ENCODE measurements around the gene CASD1.

DNA sequence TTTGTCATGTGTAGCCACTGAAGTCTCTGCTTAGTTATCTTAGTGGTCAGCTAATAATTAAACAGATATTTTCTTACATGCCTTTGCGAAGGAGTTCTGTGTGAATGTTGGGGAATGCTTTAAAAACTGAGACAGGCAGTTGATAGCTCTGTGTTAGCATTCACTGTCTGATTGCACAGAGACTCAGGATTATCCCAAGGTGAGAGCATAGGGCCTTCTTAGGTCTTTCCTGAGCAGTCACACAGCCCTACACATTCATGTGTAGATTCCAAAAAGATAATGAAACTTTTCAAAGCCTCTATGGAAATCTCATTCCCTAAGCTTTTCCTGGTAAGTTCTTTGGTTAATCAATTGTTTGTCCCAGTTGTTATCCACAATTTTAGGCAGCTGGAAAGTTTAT, 67.7 kb downstream of the CASD1 start:
- TF ChIP-seq EZH2 (IDR thresholded peaks at IDR 0.05; ENCODE audit: low read depth, unreplicated experiment) (no peak), NANOG (IDR thresholded peaks at IDR 0.05; ENCODE audit: borderline replicate concordance) (no peak), POLR2AphosphoS5 (IDR thresholded peaks at IDR 0.05; ENCODE audit: low read depth) (no peak), EZH2phosphoT487 (IDR thresholded peaks at IDR 0.05; ENCODE audit: unreplicated experiment) (no peak), STAT1 (IDR thresholded peaks at IDR 0.05; ENCODE audit: unreplicated experiment) (no peak), CREB1 (CRISPR knock-in tag; IDR thresholded peaks at IDR 0.05; ENCODE audit: low read depth) (no peak)
- TF ChIP-seq, protein P1, sequence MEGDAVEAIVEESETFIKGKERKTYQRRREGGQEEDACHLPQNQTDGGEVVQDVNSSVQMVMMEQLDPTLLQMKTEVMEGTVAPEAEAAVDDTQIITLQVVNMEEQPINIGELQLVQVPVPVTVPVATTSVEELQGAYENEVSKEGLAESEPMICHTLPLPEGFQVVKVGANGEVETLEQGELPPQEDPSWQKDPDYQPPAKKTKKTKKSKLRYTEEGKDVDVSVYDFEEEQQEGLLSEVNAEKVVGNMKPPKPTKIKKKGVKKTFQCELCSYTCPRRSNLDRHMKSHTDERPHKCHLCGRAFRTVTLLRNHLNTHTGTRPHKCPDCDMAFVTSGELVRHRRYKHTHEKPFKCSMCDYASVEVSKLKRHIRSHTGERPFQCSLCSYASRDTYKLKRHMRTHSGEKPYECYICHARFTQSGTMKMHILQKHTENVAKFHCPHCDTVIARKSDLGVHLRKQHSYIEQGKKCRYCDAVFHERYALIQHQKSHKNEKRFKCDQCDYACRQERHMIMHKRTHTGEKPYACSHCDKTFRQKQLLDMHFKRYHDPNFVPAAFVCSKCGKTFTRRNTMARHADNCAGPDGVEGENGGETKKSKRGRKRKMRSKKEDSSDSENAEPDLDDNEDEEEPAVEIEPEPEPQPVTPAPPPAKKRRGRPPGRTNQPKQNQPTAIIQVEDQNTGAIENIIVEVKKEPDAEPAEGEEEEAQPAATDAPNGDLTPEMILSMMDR (conservative IDR thresholded peaks at IDR 0.05; ENCODE audit: low read depth in 2 of 2), result no peak
- TF ChIP-seq, protein P2, sequence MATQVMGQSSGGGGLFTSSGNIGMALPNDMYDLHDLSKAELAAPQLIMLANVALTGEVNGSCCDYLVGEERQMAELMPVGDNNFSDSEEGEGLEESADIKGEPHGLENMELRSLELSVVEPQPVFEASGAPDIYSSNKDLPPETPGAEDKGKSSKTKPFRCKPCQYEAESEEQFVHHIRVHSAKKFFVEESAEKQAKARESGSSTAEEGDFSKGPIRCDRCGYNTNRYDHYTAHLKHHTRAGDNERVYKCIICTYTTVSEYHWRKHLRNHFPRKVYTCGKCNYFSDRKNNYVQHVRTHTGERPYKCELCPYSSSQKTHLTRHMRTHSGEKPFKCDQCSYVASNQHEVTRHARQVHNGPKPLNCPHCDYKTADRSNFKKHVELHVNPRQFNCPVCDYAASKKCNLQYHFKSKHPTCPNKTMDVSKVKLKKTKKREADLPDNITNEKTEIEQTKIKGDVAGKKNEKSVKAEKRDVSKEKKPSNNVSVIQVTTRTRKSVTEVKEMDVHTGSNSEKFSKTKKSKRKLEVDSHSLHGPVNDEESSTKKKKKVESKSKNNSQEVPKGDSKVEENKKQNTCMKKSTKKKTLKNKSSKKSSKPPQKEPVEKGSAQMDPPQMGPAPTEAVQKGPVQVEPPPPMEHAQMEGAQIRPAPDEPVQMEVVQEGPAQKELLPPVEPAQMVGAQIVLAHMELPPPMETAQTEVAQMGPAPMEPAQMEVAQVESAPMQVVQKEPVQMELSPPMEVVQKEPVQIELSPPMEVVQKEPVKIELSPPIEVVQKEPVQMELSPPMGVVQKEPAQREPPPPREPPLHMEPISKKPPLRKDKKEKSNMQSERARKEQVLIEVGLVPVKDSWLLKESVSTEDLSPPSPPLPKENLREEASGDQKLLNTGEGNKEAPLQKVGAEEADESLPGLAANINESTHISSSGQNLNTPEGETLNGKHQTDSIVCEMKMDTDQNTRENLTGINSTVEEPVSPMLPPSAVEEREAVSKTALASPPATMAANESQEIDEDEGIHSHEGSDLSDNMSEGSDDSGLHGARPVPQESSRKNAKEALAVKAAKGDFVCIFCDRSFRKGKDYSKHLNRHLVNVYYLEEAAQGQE (IDR thresholded peaks at IDR 0.05; ENCODE audit: unreplicated experiment), result no peak
- TF ChIP-seq, protein P3, sequence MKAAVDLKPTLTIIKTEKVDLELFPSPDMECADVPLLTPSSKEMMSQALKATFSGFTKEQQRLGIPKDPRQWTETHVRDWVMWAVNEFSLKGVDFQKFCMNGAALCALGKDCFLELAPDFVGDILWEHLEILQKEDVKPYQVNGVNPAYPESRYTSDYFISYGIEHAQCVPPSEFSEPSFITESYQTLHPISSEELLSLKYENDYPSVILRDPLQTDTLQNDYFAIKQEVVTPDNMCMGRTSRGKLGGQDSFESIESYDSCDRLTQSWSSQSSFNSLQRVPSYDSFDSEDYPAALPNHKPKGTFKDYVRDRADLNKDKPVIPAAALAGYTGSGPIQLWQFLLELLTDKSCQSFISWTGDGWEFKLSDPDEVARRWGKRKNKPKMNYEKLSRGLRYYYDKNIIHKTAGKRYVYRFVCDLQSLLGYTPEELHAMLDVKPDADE (IDR thresholded peaks at IDR 0.05), result no peak
